Cardiac atrium fibroblast (primary cell): ENCODE measurements around the gene LTBP2. TPM values are rescaled to one million over a fixed set of nuclear protein-coding genes. Genes with fewer than 3 reads are reported as not detected.

Experiments used
- total RNA-seq: library from RNA; depleted of rRNA; stranded (reverse); fragments of >200 nt; gene quantifications from 2 replicates; pipeline ENCODE4 v1.2.3, GENCODE V29; 2015

LTBP2 gene
- total RNA-seq: 27.1 and 31.6 TPM in 2 replicates

DNA sequence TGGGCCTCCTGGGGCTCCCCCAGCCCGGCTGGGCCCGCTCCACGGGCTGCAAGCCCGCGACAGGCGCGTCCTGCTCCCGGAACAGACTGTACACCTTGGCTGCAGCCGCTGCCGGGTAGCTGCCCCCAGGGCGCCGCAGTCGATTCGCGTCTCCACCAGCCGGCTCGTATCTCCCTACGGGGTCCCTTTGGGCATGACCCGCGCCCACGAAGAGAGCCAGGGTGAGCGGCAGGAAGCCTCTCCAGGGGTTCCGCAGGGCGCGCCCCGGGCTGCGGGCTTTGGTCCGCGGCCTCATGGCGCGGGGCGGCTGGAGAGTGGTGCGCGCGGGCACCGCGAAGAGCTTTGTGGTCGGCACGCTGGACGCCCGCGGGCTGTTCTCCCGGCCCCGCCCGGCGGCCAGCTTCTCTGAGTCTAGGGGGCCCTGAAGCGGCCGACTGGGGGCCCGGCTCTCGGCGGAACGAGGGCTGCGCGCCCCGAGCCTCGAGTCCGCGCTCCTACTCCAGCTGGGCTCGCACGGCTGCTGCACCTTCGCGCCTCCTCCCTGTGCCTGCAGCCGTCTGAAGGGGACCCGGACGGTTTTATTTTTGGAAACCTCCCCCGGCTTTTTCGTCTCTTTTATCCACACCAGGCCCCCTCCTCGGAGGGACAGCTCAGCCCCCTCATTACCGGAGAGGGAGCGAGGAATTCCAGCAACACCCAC is at the start of gene LTBP2:
Gene LTBP2 (minus strand): TSS at position 588 of the 700 bp plus-strand sequence. CDS start 293 bp downstream, at position 295.

DNA sequence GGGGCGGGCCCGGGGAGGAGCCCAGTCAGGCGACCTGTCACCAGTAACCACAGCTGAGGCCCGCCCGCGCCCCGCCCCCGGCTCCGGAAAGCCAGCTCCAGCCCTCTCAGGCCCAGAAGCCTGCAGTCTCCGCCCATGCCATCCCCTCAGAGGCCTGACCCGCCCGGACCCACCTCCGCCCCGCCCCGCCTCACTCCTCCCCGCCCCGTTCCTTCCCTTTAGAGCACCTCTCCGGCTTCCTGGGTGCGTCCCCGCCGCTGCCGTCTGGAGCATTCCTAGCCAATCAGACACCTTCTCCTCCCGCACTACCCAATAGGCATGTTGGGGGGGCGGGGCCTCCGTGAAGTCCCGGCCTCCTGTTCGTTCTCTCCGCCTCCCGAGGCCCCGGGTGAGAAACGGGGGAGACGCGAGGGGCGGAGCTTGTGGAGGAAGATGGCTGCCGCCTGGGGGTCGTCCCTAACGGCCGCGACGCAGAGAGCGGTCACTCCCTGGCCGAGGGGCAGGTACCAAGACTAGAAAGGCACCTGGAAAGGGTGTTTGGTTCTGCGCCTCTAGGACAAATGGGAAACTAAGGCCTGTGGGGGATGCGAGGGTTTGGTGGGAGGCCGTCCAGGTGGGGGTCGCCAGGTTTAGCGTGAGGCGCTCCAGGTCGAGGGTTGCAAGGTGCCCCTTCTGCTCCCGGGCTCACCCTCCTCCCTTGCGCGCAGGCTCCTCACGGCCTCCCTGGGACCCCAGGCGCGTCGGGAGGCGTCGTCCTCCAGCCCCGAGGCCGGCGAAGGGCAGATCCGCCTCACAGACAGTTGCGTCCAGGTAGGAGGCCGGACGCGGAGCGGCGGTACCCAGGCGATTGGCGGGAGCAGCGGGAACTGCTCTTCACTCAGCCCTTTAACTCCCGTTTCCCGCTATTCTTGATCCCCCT is 118.4 kb downstream of the LTBP2 start, which contains the start of gene ISCA2:
Gene ISCA2 (plus strand): TSS at position 423 of the 919 bp plus-strand sequence. CDS start 10 bp downstream, at position 433.

DNA sequence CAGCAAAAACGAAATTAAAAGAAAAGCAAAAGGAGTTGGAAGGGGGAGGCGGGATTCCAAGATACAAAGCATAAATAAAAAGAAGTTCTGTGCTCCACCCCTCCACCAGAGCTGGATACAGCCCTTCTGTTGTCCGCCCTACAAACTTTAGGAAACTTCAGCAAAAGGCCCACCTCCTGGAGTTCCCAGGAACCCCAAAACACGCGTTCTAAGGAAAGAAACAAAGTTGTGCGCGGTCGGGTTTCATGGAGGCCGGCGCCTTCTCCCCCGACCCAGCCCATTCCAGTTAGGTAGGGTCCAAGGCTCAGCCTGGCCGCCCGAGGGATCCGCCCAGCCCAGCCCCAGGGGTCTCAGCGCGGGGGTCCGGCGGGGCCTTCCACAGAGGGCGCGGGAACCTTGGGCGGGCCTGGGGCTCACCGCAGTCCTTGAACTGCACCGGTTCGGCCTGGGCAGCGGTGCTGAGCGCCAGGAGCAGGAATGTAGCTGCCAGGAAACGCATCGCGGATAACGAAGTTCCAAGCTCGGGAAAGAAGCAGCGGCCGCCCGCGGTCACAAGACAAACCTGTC is 119.2 kb downstream of the LTBP2 start, which contains the start of gene NPC2:
Gene NPC2 (minus strand): TSS at position 530 of the 567 bp plus-strand sequence. CDS start 31 bp downstream, at position 499.

Other genes starting within 250 kb of the LTBP2 start
- not detected in 2 replicates for gene SYNDIG1L, start 186.0 kb downstream of the LTBP2 start, total RNA-seq
- 363 and 374 TPM in 2 replicates for gene NPC2, start 118.9 kb downstream of the LTBP2 start, total RNA-seq
- gene ISCA2, start 118.5 kb downstream of the LTBP2 start, total RNA-seq: 9.9 and 11.5 TPM in 2 replicates
- 30.1 and 31.6 TPM in 2 replicates for gene AREL1, start 100.8 kb upstream of the LTBP2 start, total RNA-seq
- 8.1 and 17.3 TPM in 2 replicates for gene FCF1, start 100.9 kb upstream of the LTBP2 start, total RNA-seq
- 15.7 and 23.3 TPM in 2 replicates for gene YLPM1, start 151.1 kb upstream of the LTBP2 start, total RNA-seq